Measurements from ENCODE around the gene SLC43A1.

DNA sequence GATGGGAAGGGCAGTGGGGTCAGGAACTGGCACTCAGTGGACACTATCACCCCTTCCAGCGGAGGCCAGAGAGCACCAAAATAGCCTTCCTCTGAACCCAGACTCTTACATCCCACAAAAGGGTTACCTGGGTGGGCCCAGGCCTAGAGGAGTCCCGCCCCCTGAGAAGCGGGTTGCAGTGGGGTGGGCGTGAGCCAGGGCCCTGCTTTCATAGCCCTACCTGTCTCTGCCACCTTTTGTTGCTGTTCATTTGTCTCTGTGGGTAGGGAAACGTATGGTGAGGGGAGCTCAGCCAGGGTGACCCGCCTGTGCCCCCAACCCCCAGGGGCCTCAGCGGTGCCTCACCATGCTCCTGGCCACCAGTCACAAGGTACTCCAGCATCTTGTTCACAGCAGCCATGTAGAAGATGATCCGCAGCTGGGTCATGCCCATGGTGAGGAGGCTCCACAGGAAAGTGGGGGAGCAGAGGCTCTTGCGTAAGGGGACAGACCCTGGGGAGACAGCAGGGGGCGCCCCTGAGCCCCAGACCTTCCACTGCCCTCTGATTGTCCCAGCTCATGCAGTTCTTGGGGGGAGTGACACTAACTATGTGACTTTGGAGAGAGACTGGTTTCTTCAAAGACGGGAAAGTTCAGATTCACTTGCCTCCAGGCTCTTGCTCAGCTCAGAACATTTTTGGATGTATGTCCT, 24.0 kb downstream of the SLC43A1 start:
- no peak for TF ChIP-seq POLR2A (IDR thresholded peaks at IDR 0.05)
- TF ChIP-seq, protein P1, sequence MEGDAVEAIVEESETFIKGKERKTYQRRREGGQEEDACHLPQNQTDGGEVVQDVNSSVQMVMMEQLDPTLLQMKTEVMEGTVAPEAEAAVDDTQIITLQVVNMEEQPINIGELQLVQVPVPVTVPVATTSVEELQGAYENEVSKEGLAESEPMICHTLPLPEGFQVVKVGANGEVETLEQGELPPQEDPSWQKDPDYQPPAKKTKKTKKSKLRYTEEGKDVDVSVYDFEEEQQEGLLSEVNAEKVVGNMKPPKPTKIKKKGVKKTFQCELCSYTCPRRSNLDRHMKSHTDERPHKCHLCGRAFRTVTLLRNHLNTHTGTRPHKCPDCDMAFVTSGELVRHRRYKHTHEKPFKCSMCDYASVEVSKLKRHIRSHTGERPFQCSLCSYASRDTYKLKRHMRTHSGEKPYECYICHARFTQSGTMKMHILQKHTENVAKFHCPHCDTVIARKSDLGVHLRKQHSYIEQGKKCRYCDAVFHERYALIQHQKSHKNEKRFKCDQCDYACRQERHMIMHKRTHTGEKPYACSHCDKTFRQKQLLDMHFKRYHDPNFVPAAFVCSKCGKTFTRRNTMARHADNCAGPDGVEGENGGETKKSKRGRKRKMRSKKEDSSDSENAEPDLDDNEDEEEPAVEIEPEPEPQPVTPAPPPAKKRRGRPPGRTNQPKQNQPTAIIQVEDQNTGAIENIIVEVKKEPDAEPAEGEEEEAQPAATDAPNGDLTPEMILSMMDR (IDR thresholded peaks at IDR 0.05): peak in 5 of 6 experiments; percentile 11 to 50 (median 34)

Data from thyroid gland (tissue), 4 donors.